Panc1 (cell line): ENCODE data around the gene ZFAND3.

ENCODE experiments used
- POLR2AphosphoS5 ChIP-seq: IDR thresholded peaks from 2 replicates; pipeline ENCODE4 v1.6.1; 2012; ENCODE audit warnings: mild to moderate bottlenecking, low read depth, low read length, moderate library complexity
- SIN3A ChIP-seq: IDR thresholded peaks from 2 replicates; pipeline ENCODE4 v1.6.1; 2012; ENCODE audit warnings: low read depth, mild to moderate bottlenecking, low read length, moderate library complexity, borderline replicate concordance; ENCODE audit not compliant: insufficient read depth
- TCF7L2 ChIP-seq: IDR thresholded peaks from 2 replicates; pipeline ENCODE4 v1.6.1; 2011; ENCODE audit warnings: mild to moderate bottlenecking, low read depth, low read length, inconsistent platforms
- TF ChIP-seq, protein P1 (sequence below): fragments of 450-650 bp; IDR thresholded peaks from 2 replicates; pipeline ENCODE4 v1.5.1; 2017; ENCODE audit warnings: mild to moderate bottlenecking
- TF ChIP-seq, protein P2 (sequence below), 2 experiments: IDR thresholded peaks; 2 replicates each; pipeline ENCODE4 v1.6.1; 2011 to 2012; ENCODE audit warnings: low read depth in 2 of 2, control low read depth in 1 of 2, low read length in 1 of 2, mild to moderate bottlenecking in 1 of 2, moderate library complexity in 1 of 2; ENCODE audit not compliant: insufficient read depth in 1 of 2

DNA sequence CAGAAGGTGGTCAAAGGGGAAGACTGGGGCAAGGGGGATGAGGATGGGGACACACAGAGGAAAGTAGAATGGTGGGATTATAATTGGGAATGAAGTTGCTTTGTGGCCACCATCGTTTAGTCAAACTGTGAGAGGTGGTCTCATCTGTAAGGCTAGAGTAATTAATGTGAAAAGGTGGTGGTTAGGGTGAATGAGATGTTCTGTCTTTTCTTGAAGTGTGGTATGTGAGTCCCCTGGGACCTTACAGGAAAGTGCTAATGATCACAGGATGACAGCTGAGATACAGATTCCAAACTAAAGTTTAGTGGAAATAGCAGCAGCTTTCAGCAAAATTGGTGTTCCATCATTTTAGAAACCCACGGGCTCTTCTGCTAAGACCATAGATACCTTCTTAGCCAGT is 10.7 kb downstream of the ZFAND3 start:
- TF ChIP-seq, protein P1, sequence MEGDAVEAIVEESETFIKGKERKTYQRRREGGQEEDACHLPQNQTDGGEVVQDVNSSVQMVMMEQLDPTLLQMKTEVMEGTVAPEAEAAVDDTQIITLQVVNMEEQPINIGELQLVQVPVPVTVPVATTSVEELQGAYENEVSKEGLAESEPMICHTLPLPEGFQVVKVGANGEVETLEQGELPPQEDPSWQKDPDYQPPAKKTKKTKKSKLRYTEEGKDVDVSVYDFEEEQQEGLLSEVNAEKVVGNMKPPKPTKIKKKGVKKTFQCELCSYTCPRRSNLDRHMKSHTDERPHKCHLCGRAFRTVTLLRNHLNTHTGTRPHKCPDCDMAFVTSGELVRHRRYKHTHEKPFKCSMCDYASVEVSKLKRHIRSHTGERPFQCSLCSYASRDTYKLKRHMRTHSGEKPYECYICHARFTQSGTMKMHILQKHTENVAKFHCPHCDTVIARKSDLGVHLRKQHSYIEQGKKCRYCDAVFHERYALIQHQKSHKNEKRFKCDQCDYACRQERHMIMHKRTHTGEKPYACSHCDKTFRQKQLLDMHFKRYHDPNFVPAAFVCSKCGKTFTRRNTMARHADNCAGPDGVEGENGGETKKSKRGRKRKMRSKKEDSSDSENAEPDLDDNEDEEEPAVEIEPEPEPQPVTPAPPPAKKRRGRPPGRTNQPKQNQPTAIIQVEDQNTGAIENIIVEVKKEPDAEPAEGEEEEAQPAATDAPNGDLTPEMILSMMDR, result no peak
- TF ChIP-seq SIN3A, result no peak
- no peak for TF ChIP-seq POLR2AphosphoS5
- TF ChIP-seq, protein P2, sequence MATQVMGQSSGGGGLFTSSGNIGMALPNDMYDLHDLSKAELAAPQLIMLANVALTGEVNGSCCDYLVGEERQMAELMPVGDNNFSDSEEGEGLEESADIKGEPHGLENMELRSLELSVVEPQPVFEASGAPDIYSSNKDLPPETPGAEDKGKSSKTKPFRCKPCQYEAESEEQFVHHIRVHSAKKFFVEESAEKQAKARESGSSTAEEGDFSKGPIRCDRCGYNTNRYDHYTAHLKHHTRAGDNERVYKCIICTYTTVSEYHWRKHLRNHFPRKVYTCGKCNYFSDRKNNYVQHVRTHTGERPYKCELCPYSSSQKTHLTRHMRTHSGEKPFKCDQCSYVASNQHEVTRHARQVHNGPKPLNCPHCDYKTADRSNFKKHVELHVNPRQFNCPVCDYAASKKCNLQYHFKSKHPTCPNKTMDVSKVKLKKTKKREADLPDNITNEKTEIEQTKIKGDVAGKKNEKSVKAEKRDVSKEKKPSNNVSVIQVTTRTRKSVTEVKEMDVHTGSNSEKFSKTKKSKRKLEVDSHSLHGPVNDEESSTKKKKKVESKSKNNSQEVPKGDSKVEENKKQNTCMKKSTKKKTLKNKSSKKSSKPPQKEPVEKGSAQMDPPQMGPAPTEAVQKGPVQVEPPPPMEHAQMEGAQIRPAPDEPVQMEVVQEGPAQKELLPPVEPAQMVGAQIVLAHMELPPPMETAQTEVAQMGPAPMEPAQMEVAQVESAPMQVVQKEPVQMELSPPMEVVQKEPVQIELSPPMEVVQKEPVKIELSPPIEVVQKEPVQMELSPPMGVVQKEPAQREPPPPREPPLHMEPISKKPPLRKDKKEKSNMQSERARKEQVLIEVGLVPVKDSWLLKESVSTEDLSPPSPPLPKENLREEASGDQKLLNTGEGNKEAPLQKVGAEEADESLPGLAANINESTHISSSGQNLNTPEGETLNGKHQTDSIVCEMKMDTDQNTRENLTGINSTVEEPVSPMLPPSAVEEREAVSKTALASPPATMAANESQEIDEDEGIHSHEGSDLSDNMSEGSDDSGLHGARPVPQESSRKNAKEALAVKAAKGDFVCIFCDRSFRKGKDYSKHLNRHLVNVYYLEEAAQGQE (IDR thresholded peaks at IDR 0.05; ENCODE audit: insufficient read depth in 1 of 2, low read depth in 2 of 2, low read length in 1 of 2), result no peak
- TF ChIP-seq TCF7L2, result no peak
